NCI-H2029 treated with DMSO at 0.1 percent for 48 hours (cell line): ENCODE measurements around the gene CDCA4.

Experiments
- DNase-seq: peaks from one replicate; lab custom pipeline; 2025; lab: John Stamatoyannopoulos, UW

CDCA4 gene

DNA sequence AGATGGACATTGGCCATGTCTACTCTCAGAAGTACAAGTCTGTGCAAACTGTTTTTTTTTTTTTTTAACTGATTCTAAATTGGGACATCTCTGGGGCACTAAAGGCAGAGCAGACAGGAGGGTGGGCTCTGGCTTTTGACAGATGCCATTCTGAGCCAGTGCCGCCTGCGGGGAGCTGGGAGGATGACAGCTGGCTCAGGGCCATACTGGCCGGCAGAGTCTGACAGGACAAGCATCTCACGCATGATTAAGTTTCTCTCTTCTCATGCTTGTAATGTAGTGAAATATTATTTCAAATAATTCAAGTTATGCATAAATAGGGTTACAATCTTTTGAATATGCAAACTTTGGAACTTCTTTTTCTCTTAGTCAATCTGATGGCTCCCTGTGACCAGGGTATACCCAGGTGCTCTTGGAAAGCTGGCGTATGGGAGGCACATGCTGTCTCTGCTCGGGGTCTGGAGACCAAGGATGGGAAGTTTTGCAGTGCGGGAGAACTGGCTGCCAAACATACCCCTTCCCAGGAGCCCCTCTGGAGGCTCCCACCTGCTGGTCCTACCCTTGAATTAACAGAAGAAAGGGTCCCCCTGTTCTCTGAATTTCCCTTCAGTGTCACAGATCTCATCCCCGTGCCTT, 7.6 kb downstream of the CDCA4 start:
- no peak for DNase-seq

DNA sequence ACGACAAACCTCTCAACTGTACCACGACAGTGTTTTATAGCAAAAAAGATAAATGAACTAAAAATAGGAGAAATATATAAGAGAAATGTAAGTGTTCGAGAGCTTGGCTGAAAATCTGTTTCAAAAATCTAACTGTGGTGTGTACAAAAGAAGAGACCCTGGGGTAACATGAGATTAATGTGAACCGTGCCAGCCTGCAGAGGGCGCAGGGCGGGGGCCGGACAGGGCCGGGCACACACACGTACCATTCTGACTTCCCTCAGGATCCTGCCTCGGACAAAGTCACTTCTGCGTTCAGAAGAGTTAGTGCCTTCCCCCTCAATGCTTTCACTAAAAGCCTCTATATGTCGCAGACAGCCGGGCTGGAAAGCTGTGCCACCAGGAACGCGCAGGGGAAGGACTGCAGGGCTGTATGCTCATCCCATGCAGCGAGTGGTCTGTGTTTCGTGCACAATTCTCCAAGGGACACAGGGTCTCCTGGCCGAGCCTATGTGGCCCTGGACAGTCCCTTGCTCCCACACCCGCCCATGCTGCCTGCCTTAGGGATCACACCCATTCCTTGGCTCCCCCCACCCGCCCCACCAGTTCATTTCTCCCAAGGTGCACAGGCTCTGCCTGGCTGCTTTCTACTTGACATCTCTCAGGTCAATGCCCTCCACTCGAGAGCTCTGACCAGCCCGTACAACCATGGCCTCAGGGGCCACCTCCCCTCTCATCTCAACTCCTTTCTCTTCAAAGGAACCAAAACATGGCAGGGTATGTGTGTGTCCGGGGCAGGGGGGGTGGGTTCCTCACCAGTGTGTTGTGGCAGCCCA, 8.5 kb downstream of the CDCA4 start:
- no peak for DNase-seq

DNA sequence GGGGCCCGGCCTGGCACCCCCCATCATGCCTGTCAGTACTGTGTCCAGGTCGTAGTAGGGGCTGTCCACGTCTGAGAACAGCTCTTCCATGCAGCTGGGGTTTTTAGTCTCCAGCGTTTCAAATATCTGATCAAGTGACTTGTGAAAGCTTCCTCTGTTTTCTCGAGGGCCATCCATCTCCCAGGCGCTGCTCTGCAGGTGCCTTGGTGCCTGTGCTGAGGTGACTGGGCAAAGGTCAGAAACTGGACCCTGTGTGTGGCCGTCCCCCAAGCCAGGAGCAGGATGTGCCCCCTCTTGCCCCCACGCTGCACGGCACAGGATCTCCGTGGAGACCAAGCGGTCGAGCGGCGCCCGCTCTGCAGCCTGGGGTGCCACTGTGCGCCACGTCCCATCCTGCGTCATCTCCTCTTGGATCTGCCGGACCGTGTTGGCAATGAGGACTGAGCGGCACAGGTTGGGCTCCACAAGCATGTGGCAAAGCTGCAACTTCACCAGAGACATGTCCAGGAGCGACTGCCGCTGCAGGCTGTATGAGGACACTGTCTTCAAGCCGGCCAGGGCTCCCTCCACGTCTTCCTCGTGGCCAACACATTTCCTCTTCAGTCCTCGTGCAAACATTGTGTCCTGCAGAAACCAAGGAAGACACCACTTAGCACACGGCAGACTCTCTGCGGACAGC, 9.4 kb downstream of the CDCA4 start:
- DNase-seq: no peak

DNA sequence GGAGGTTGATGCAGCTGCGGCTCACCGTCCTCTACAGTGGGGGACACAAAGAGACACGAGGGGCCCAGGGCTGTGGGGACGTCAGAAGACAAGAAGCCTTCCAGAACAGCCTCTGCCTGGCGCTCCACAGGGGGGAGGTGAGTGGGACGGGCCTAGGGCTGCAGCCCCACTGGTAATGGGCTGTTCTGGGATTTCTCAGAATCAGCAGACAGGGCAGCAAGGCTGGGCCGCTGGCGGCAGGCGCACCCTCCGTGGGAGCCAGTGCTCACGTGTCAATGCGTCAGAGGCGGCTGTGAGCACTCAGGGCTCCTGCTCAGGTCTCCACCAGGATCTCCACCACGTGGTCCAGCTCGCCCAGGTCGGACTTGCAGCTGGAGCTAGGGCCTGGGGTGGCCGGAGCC, 10.0 kb downstream of the CDCA4 start:
- DNase-seq: no peak

DNA sequence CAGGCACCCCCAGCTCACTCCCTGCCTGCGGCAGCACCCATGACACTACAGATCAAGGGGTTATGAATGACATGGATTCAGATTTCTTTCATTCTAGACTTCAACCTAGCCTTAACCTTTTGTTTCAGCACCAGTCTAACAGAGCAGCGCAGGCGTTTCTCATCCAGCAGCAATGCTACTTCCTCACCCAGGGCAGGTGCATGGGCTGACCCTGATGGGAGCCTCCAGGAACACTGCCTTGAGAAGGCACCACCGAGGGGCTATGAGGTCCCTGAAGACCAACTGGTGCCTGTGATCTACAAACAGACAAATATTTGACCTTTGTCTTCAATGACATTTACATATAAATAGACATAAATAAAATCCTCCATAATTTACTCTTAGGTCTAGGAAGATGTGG, 10.8 kb downstream of the CDCA4 start:
- no peak for DNase-seq

DNA sequence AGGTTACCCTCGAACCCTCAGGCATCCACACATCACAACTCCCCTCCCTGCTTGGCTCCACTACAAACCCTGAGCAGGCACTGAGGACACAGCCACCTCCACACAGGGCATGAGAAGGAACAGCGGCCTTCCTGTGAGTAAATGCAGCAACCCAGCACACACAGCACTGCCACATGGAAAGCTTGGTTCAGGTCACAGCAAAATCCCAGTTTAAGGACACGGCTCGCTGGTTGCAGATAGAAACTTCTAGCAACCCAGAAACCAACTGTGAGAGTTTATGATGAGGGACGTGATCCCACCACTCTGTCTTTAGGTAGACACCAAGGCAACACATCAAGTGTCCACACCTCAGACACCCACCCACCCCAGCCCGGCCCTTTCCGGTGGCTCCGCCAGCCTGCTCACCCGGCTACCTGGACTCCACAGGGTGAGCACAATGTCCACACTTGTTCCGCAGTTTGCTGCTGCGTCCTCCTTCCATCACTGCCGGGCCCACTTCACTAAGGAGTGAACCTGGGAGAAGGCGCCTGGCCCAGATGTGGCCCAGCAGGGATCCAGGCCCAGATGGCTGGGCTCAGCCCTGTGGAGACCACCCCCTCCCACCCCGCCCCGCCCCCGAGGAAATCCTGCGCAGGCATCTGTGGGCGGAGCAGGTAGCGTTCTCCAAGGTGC, 13.2 kb downstream of the CDCA4 start:
- no peak for DNase-seq

DNA sequence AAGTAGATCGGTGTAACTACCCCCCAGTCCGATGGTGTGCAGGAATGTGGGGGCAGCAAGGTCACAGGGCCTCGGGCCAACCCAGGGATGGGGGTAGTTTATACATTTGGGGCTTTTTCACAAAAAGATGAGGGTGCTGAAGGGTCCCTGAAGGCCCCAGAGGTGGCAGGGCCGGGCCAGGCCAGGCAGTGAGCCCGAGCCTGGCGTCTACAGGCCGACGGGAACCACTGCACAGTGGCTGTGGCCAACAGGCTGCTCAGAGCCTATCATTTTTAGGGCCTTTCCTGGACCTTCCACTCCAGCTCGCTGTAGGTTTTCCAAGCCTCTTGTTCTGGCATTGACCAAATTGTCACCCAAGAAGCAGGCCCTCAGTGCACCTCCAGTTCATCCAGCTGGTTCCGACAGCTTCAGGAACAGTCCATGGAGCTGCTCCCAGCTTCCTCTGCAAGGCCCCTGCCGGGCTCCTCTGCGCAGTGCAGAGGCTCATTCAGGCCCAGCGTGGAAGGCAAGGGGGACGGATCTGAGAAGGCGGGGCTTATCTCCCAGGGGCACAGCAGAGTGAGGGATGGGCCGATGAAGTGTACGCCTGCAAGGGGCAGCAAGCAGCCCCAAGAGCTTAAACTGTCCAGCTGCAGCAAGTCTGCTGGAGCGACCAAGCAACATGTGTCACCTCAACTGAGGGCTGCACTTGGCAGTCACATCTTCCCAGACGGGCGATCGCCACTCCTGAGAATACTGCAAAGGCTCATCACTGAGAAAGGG, 13.9 kb downstream of the CDCA4 start:
- no peak for DNase-seq

DNA sequence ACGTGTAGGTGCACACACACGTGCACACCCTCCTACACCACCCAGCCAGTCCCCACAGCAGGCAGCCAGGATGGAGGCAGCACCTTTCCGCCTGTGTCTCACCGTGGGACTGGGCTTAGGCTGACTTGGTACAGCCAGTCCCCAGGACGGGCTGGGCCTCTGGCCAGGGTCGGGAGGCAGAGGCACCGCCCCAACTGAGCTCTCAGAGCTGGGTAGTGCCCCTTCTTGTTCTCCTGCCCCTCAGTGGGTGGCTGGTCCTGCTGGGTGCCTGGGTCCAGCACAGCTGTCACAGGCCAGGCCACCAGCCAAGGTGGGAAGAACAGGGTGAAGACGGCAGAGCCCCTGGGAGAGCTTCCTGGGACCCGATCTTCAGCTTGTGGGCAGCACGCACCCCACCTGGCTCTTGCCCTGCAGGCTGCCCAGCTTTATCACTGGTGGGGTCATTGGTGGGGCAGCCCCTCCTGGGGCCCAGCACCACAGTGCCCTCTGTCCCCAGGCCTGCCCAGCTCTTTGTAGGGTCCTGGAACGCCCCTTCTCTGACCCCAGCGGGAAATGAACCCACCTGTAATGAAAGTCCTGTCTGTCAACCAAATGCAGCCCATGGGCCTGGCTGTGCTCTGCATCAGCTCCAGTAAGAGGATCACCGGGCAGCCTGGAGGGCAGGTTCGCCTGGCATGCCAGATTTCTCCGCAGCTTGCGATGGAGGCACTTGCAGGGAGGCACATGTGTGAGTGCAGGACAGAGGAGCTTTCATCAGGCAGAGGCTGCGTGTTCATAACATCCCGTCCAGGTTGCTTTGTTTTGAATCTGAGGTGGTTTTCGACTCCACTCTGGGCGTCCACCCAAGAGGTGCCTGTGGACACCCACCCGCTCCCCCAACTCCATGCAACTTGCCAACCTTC, 14.7 kb downstream of the CDCA4 start:
- DNase-seq: no peak

DNA sequence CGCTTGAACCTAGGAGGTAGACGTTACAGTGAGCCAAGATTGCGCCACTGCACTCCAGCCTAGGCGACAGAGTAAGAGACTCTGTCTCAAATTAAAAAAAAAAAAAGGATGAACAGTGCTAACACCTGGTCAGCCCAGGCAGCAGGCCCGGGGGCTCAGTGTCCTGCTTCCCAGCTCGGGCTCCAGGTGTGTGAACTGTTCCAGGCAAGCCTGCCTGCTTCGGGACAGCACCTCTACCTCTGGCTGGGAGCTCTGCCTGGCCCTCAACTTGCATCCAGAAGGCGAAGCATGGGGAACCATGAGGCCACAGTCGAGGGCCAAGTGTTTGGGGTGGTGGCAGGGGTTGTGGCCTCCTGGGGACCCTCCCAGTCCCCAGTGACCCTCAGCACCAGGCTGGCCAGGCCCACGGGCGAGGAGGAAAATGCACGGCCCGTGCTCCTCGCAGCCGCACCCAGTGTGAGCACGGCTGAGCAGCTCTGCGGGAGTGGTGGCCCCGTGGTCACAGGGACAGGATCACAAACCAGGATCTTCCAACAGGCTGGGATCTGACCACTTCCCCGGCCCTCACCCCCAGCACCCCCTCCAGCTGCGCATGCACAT, 15.5 kb downstream of the CDCA4 start:
- no peak for DNase-seq

DNA sequence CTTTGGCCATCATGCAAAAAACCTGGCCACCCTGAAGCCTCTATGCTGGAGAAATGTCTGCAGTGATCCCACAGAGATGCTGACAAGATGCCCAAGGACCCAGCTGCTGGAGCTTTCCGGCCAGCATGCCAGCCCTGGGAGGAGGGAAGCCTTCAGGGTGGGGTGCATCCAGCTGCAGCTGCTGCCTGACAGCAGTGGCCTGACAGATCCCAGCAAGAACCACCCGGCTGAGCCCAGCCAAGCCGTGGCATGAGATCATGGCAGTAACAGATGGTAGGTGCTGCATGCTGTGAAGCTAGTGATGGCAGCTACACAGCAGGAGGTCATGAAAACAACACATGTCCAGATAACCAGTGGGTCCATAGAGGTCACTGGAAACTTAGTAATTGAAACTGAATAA, 21.5 kb downstream of the CDCA4 start:
- DNase-seq: no peak

DNA sequence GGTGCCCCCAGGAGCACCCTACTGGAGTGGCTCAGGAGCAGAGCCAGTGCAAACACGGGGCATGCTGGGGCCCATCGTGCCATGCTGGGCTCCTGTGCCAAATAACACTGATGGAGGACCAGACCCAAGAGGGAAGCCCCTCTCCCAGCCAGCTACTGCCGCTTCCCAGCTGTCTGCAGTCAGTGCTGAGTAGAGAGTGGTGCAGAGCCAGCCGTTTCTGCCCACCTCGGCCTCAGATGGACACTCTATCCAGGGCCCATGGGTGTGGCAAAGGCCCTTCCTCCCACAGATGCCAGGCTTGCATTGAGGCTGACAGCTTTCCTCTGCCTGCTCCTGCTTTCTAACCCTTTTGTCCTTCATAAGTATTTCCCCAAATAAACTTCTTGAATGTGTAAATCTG, 22.1 kb downstream of the CDCA4 start:
- no peak for DNase-seq

DNA sequence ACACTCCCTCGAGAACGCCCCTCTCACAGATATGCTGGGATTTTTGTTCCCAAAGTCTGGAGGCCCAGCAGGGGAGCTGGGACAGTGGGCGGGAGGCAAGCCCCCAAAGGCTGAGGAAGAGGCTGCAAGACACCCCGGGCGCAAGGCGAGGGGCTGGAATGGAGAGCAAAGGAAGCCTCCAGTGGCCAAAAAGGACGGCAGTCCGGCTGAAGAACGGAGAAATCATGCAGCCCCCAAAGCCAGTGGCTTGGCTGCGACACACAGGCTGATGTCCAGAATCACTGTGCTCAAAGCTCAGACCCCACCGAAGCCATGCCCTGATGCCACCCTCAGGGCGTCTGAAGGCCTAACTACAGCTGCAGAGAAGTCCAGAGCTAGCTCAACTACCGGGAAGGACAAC, 24.4 kb downstream of the CDCA4 start:
- no peak for DNase-seq

DNA sequence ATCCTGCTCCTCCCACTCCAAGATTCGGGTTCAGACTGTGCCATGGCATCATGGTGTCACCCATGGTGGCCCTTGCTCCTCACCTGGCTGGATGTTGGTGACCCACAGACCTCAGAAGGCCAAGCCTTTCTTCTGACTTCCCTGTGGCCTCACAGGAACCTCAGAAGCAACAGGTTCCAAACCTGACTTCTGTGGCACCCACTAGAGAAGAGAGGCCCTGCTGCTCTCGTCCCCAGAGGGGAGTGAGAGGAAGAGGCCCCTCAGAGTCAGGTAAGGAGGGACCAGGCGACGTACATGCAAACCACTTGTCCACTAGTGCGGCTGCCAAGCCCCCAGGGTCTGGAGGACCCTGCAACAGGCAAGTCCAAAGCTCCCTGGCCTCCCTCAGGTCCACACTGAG, 24.9 kb downstream of the CDCA4 start:
- no peak for DNase-seq

DNA sequence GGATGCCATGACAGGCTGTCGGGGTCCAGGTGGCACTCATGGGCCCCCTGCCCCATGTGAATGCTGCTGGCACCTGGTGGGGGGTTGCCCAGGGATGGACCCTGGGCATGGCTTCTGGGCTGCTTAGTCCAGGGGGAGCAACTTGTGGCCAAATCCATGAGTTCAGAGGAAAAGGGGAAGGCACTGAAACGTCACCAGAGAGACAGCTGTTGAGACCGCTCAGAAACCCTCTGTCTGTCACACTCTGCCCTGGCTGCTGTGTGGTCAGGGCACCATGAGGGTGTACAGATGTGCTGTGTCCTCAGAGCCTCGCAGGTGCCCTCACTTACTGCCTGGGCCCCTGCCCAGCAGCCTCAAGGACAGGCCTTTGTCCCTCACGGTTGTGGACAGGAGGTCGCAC, 25.9 kb downstream of the CDCA4 start:
- DNase-seq: no peak

DNA sequence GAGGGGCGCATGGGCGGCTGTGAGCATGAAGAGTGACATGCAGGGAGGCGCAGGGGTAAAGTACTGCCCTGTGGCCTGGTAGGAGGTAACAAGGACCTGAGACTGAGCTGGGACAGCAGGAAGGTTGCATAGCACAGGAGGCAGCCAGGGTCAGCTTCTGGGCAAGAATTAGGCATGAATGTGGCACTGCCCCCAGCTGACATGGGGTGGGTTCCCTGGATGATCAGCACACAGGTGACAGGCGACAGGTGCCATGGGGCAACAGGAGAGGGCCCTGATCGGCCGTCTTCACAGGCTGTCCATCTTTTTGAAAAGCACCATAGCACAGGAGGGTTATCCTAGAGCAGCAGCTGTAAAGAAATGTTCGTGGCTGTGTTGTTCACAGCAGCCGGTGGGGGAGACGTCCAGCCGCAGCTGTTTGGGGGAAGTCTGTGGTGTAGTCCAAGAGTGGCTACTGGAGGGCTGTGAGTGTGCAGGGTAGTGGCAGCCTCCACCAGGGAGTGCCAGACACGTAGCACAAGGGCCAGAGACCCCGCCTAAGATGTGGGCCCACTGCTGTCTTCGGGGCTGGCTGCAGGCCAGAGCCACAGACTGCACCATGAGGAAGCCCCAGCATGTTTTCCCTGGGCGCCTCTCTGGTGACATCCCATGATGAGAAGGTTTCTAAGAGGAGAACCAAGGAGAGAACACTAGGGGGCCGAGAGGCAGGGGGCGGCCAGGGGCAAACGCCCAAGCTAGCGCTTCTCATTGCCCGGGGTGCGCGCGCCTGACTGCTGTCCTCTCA, 26.9 kb downstream of the CDCA4 start:
- DNase-seq: no peak

DNA sequence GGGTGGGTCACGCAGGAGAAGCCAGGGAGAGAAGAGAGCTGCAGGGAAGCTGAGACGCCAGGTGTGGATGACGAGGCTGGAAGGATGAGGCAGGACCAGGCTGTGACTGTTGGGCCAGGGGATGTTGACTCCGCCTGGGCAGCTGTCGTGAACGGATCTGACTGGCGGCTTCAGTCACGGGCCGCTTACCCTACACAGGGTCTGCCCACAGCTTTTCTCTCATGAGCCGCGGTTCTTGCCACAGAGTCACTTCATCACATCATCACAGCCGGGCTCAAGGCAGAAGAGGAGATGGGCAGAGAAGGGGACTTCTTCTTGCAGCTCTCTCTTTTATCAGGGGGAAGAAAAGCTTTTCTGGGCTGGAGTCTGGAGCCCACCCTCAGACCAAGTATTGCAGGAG, 27.6 kb downstream of the CDCA4 start:
- no peak for DNase-seq

DNA sequence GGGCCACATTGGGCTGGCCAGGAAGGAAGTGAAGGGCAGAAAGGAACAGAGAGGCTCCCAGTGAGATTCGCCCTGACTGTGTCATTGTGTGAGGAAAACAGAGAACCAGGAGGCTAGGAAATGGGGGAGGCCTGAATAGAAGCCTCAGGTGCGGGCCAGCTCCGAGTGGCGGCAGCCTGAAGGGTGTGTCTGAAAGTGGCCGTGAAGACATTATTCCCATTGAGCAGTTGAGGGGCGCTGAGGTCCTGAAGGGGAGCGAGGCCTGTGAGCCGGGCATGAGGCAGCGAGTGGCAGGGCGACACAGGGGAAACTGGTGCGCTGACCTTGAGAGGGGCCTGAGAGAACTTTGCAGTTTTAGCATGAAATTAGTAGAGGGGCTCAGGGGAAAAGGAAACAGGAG, 28.4 kb downstream of the CDCA4 start:
- no peak for DNase-seq

DNA sequence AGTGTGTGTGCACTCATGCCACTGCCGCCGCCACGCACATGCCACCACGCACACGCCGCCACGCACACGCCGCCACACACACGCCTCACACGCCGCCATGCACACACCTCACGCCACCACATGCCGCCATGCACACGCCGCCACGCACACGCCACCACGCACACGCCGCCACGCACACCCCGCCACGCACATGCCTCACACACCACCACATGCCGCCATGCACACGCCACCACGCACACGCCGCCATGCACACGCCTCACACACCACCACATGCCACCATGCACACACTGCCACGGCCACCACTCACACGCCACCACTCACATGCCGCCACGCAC, 29.0 kb downstream of the CDCA4 start:
- no peak for DNase-seq

DNA sequence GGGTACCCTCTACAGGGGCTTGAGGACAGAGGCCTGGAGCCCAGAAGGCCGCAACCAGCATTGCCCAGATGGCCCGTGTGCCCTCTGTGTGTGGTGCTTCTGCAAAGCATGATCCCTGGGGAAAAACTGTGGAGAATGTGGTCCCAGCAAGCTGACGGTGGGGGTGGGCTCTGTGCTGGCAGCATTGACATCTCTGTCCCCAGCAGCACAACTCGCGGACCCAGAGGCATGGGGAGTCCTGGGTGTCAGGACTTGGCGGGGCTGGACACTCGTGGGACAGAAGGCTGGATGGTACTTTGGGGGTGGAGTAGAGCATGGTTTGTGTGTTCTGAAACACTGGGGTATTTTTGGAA, 31.0 kb downstream of the CDCA4 start:
- DNase-seq: no peak
